AG09309 (cell line): ENCODE measurements around the gene SLC1A4.
"Not testable (repeated sequence)": the region's sequence is repeated elsewhere in the genome, so short reads cannot be mapped to it uniquely, and the experiment has no call there.

Source experiments
- DNase-seq: peaks from one replicate; pipeline ENCODE4 v3.0.0-alpha.2; 2010; ENCODE audit warnings: low read depth
- H3K4me3 ChIP-seq: 2 replicates; pipeline ENCODE4 v1.5.1; 2011; ENCODE audit warnings: mild to moderate bottlenecking, low read depth, low read length, moderate library complexity; ENCODE audit not compliant: control insufficient read depth
- CTCF ChIP-seq: IDR thresholded peaks from 2 replicates; pipeline ENCODE4 v1.5.1; 2011; ENCODE audit warnings: mild to moderate bottlenecking, low read depth, low read length, inconsistent platforms; ENCODE audit not compliant: insufficient read depth, control insufficient read depth; ENCODE audit errors: missing control alignments

The SLC1A4 gene

GRCh38 chr2:65030476-65031332 is 41.5 kb downstream of the SLC1A4 start:
- no peak overlapping the region for H3K4me3 ChIP-seq
- DNase-seq: no peak
- no peak for TF ChIP-seq CTCF

GRCh38 chr2:65031341-65032018 is 42.3 kb downstream of the SLC1A4 start:
- H3K4me3 ChIP-seq: no peak overlapping the region
- no peak for TF ChIP-seq CTCF
- DNase-seq: no peak

GRCh38 chr2:65032019-65032975 is 43.1 kb downstream of the SLC1A4 start:
- H3K4me3 ChIP-seq: no peak overlapping the region
- DNase-seq: no peak
- TF ChIP-seq CTCF: no peak

- no peak overlapping the region for H3K4me3 ChIP-seq
- no peak for DNase-seq
- peak; percentile 19 for TF ChIP-seq CTCF
Measured at GRCh38 chr2:65033178-65033577, 44.0 kb downstream of the SLC1A4 start.

- not testable (repeated sequence) for H3K4me3 ChIP-seq, DNase-seq
Measured at GRCh38 chr2:65033667-65034066, 44.5 kb downstream of the SLC1A4 start.

- no peak for TF ChIP-seq CTCF
- no peak overlapping the region for H3K4me3 ChIP-seq
Measured at GRCh38 chr2:65035351-65035943, 46.2 kb downstream of the SLC1A4 start.

More at GRCh38 chr2:65035351-65035943, 46.2 kb downstream of the SLC1A4 start:
- no peak for DNase-seq
